ENCODE measurements around the gene IPO7. TPM values are rescaled to one million over a fixed set of nuclear protein-coding genes. Genes with fewer than 3 reads are reported as not detected.

Gene IPO7
- total and polyA plus RNA-seq, 2 of the 13 experiments (the other 11 are each of a cell fraction or from before 2014, with no cell fraction given), result 59.4 to 98.4 TPM

- TF ChIP-seq, protein P1, sequence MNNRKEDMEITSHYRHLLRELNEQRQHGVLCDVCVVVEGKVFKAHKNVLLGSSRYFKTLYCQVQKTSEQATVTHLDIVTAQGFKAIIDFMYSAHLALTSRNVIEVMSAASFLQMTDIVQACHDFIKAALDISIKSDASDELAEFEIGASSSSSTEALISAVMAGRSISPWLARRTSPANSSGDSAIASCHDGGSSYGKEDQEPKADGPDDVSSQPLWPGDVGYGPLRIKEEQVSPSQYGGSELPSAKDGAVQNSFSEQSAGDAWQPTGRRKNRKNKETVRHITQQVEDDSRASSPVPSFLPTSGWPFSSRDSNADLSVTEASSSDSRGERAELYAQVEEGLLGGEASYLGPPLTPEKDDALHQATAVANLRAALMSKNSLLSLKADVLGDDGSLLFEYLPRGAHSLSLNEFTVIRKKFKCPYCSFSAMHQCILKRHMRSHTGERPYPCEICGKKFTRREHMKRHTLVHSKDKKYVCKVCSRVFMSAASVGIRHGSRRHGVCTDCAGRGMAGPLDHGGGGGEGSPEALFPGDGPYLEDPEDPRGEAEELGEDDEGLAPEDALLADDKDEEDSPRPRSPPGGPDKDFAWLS (CRISPR knock-in tag; IDR thresholded peaks at IDR 0.05; ENCODE audit: borderline replicate concordance), result no peak
- TF ChIP-seq, protein P2, sequence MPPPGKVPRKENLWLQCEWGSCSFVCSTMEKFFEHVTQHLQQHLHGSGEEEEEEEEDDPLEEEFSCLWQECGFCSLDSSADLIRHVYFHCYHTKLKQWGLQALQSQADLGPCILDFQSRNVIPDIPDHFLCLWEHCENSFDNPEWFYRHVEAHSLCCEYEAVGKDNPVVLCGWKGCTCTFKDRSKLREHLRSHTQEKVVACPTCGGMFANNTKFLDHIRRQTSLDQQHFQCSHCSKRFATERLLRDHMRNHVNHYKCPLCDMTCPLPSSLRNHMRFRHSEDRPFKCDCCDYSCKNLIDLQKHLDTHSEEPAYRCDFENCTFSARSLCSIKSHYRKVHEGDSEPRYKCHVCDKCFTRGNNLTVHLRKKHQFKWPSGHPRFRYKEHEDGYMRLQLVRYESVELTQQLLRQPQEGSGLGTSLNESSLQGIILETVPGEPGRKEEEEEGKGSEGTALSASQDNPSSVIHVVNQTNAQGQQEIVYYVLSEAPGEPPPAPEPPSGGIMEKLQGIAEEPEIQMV (CRISPR knock-in tag; IDR thresholded peaks at IDR 0.05; ENCODE audit: low read depth), result peak; percentile 79; the same call in 1 of the 2 replicates
- peak; percentile 88; the same call in 1 of the 2 replicates for TF ChIP-seq EED (CRISPR knock-in tag; IDR thresholded peaks at IDR 0.05)
- no peak for TF ChIP-seq ZNF17 (CRISPR knock-in tag; IDR thresholded peaks at IDR 0.05)
- no peak for TF ChIP-seq HNF4G (IDR thresholded peaks at IDR 0.05; ENCODE audit: borderline replicate concordance, low read depth, low read length)
- TF ChIP-seq HNF4G (CRISPR knock-in tag; IDR thresholded peaks at IDR 0.05; ENCODE audit: borderline replicate concordance, low read depth), result 0 out of 2 replicates have a peak, but pooled peaks have one; percentile 41
- TF ChIP-seq SATB2 (CRISPR knock-in tag; IDR thresholded peaks at IDR 0.05), result peak; percentile 69; the same call in 1 of the 2 replicates
- TF ChIP-seq HDAC1 (CRISPR knock-in tag; IDR thresholded peaks at IDR 0.05), result peak; percentile 81
- TF ChIP-seq MEIS2 (CRISPR knock-in tag; IDR thresholded peaks at IDR 0.05), result no peak; the same call in 1 of the 2 replicates
- TF ChIP-seq, protein P3, sequence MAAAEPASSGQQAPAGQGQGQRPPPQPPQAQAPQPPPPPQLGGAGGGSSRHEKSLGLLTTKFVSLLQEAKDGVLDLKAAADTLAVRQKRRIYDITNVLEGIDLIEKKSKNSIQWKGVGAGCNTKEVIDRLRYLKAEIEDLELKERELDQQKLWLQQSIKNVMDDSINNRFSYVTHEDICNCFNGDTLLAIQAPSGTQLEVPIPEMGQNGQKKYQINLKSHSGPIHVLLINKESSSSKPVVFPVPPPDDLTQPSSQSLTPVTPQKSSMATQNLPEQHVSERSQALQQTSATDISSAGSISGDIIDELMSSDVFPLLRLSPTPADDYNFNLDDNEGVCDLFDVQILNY (CRISPR knock-in tag; conservative IDR thresholded peaks at IDR 0.05), result peak; percentile 73; the same call in 1 of the 2 replicates
- TF ChIP-seq SOX5 (CRISPR knock-in tag; IDR thresholded peaks at IDR 0.05; ENCODE audit: borderline replicate concordance), result 0 out of 2 replicates have a peak, but pooled peaks have one; percentile 11
- peak; percentile 72; the same call in 1 of the 2 replicates for TF ChIP-seq TSC22D2 (CRISPR knock-in tag; IDR thresholded peaks at IDR 0.05; ENCODE audit: borderline replicate concordance)
- no peak for TF ChIP-seq FOXJ3 (CRISPR knock-in tag; IDR thresholded peaks at IDR 0.05; ENCODE audit: borderline replicate concordance)
- TF ChIP-seq PTBP1 (IDR thresholded peaks at IDR 0.05; ENCODE audit: low read depth, low read length, poor library complexity, severe bottlenecking), result no peak
- TF ChIP-seq ZFP82 (CRISPR knock-in tag; IDR thresholded peaks at IDR 0.05; ENCODE audit: borderline replicate concordance), result no peak
- TF ChIP-seq PAX8 (CRISPR knock-in tag; IDR thresholded peaks at IDR 0.05; ENCODE audit: borderline replicate concordance), result peak; percentile 92; the same call in 1 of the 2 replicates
- no peak for TF ChIP-seq ZNF549 (CRISPR knock-in tag; IDR thresholded peaks at IDR 0.05)
- 0 out of 2 replicates have a peak, but pooled peaks have one; percentile 54 for TF ChIP-seq SNAI1 (CRISPR knock-in tag; IDR thresholded peaks at IDR 0.05; ENCODE audit: borderline replicate concordance)
- TF ChIP-seq REXO4 (CRISPR knock-in tag; IDR thresholded peaks at IDR 0.05; ENCODE audit: borderline replicate concordance), result no peak
- 0 out of 2 replicates have a peak, but pooled peaks have one; percentile 68 for TF ChIP-seq ZNF619 (CRISPR knock-in tag; IDR thresholded peaks at IDR 0.05)
- TF ChIP-seq CREB3 (CRISPR knock-in tag; IDR thresholded peaks at IDR 0.05), result no peak
- TF ChIP-seq ZNF121 (CRISPR knock-in tag; IDR thresholded peaks at IDR 0.05), result peak; percentile 34; the same call in 1 of the 2 replicates
- TF ChIP-seq ZBTB25 (CRISPR knock-in tag; IDR thresholded peaks at IDR 0.05), result no peak; the same call in 1 of the 2 replicates
These were observed at the start of gene IPO7 (continued) for GRCh38 chr11:9384535-9385326.

All from HepG2 (cell line).